ENCODE results near the gene FLOT1. TPM values are rescaled to one million over a fixed set of nuclear protein-coding genes. Genes with fewer than 3 reads are reported as not detected.
"Not testable (repeated sequence)": the region's sequence is repeated elsewhere in the genome, so short reads cannot be mapped to it uniquely, and the experiment has no call there.

The FLOT1 gene
- total and polyA plus RNA-seq, 7 donors = 113 to 224 (median 181) TPM

DNA sequence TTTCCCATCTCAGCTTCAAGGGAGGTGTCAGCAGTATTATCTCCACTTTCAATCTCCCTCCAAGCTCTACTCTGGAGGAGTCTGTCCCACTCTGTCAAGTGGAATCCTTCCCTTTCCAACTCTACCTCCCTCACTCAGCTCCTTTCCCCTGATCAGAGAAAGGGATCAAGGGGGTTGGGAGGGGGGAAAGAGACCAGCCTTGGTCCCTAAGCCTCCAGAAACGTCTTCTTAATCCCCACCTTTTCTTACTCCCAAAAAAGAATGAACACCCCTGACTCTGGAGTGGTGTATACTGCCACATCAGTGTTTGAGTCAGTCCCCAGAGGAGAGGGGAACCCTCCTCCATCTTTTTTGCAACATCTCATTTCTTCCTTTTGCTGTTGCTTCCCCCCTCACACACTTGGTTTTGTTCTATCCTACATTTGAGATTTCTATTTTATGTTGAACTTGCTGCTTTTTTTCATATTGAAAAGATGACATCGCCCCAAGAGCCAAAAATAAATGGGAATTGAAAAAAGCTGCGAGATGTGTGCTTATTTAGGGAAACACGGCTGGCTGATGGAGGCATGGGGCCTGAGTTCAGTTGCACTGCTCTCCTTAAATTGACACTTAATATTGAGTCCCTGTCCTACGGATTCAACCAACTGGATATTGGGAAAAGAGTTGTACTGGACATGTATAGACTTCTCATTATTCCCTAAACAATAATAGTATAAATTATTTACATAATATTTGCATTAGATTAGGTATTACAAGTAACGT lies 17.4 kb downstream of the FLOT1 start:
- no peak for DNase-seq
- TF ChIP-seq, protein P1, sequence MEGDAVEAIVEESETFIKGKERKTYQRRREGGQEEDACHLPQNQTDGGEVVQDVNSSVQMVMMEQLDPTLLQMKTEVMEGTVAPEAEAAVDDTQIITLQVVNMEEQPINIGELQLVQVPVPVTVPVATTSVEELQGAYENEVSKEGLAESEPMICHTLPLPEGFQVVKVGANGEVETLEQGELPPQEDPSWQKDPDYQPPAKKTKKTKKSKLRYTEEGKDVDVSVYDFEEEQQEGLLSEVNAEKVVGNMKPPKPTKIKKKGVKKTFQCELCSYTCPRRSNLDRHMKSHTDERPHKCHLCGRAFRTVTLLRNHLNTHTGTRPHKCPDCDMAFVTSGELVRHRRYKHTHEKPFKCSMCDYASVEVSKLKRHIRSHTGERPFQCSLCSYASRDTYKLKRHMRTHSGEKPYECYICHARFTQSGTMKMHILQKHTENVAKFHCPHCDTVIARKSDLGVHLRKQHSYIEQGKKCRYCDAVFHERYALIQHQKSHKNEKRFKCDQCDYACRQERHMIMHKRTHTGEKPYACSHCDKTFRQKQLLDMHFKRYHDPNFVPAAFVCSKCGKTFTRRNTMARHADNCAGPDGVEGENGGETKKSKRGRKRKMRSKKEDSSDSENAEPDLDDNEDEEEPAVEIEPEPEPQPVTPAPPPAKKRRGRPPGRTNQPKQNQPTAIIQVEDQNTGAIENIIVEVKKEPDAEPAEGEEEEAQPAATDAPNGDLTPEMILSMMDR (IDR thresholded peaks at IDR 0.05) = no peak
- H3K36me3 ChIP-seq (ENCODE audit: insufficient read depth in 1 of 2, low read depth in 1 of 2) = peaks cover 9 to 77% of the 10 kb centered on the region in 2 donors
- no peaks in the 10 kb centered on the region for H3K9me3 ChIP-seq
- peaks cover 16% of the 10 kb centered on the region for H3K4me1 ChIP-seq
- no peak for ATAC-seq
- intact Hi-C loops (cut with DNase I) = loop anchor here in 1 of 2 donors (1.0 to 10.0 kb wide), 2 partner anchors 13 to 180 kb away; no protein-coding TSS in a partner anchor
- WGBS, 3 donors = 36 to 45% (median 38%) methylated on average over 6 of the region's 6 CpGs
- peak overlapping the region; percentile 46 for H3K27ac ChIP-seq
- no peak overlapping the region for H3K4me3 ChIP-seq
- H3K27me3 ChIP-seq (ENCODE audit: insufficient read depth in 3 of 3, low read length in 2 of 3) = no peaks in the 10 kb centered on the region

DNA sequence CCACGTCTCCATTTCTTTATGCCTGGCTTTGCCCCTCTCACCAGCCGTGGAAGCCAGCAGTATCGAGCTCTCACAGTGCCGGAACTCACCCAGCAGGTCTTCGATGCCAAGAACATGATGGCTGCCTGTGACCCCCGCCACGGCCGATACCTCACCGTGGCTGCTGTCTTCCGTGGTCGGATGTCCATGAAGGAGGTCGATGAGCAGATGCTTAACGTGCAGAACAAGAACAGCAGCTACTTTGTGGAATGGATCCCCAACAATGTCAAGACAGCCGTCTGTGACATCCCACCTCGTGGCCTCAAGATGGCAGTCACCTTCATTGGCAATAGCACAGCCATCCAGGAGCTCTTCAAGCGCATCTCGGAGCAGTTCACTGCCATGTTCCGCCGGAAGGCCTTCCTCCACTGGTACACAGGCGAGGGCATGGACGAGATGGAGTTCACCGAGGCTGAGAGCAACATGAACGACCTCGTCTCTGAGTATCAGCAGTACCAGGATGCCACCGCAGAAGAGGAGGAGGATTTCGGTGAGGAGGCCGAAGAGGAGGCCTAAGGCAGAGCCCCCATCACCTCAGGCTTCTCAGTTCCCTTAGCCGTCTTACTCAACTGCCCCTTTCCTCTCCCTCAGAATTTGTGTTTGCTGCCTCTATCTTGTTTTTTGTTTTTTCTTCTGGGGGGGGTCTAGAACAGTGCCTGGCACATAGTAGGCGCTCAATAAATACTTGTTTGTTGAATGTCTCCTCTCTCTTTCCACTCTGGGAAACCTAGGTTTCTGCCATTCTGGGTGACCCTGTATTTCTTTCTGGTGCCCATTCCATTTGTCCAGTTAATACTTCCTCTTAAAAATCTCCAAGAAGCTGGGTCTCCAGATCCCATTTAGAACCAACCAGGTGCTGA lies 18.4 kb downstream of the FLOT1 start:
- intact Hi-C loops (cut with DNase I) = loop anchor here in 1 of 2 donors (10.0 kb wide), 1 partner anchor 179 kb away; no protein-coding TSS in a partner anchor
- H3K9me3 ChIP-seq; H3K4me3 ChIP-seq; DNase-seq; H3K27me3 ChIP-seq (ENCODE audit: insufficient read depth in 3 of 3, low read length in 2 of 3); ATAC-seq: not testable (repeated sequence)
- peak overlapping the region; percentile 46 for H3K27ac ChIP-seq
- peaks cover 22% of the 10 kb centered on the region for H3K4me1 ChIP-seq
- H3K36me3 ChIP-seq (ENCODE audit: insufficient read depth in 1 of 2, low read depth in 1 of 2) = peaks cover 4 to 67% of the 10 kb centered on the region in 2 donors
- 54 to 69% (median 57%) methylated on average over 27 to 29 of the region's 29 CpGs for WGBS, 3 donors

DNA sequence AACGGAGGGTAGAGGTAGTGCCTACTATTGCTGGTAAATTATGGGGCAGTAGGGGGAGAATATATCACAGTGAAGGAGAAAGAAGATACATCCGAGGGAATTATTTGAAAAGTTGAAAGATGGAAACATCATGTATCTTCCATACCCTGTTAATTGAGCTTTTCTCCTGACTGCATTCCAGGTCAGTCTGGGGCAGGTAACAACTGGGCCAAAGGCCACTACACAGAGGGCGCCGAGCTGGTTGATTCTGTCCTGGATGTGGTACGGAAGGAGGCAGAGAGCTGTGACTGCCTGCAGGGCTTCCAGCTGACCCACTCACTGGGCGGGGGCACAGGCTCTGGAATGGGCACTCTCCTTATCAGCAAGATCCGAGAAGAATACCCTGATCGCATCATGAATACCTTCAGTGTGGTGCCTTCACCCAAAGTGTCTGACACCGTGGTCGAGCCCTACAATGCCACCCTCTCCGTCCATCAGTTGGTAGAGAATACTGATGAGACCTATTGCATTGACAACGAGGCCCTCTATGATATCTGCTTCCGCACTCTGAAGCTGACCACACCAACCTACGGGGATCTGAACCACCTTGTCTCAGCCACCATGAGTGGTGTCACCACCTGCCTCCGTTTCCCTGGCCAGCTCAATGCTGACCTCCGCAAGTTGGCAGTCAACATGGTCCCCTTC lies 19.2 kb downstream of the FLOT1 start:
- H3K4me3 ChIP-seq; H3K27me3 ChIP-seq (ENCODE audit: insufficient read depth in 3 of 3, low read length in 2 of 3); H3K9me3 ChIP-seq; ATAC-seq; DNase-seq: not testable (repeated sequence)
- 58 to 70% (median 63%) methylated on average over 15 to 16 of the region's 16 CpGs for WGBS, 3 donors
- H3K27ac ChIP-seq = peak overlapping the region; percentile 46
- H3K36me3 ChIP-seq (ENCODE audit: insufficient read depth in 1 of 2, low read depth in 1 of 2) = peaks cover 4 to 59% of the 10 kb centered on the region in 2 donors
- H3K4me1 ChIP-seq = peaks cover 25% of the 10 kb centered on the region
- intact Hi-C loops (cut with DNase I) = loop anchor here in 1 of 2 donors (10.0 kb wide), 1 partner anchor 178 kb away; no protein-coding TSS in a partner anchor

DNA sequence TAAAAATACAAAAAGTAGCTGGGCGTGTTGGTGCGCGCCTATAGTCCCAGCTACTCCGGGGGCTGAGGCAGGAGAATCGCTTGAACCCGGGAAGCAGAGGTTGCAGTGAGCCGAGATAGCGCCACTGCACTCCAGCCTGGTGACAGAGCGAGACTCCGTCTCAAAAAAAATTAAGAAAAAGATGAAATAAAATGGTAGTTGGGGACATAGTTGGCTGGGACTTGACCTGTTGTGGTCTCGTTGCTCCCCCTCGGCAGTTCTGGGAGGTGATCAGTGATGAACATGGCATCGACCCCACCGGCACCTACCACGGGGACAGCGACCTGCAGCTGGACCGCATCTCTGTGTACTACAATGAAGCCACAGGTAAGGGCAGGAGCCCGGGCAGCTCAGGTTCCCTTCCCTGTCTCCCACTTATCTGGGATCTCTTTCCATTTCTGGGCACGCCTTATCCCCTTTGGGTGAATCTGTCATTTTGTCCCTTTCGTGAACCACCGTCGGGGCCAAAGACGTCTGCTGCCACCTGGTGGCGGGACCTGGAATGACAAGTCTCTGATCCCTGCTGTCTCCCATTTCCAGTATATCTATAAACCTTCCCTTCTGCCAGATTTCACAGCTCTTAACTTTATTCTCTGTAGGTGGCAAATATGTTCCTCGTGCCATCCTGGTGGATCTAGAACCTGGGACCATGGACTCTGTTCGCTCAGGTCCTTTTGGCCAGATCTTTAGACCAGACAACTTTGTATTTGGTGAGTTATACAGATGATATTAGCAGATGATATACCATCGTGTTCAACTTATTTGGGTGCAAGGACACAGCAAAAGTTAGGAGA lies 20.0 kb downstream of the FLOT1 start:
- ATAC-seq (peak; percentile 19 to 47 (median 24)), DNase-seq (peak; percentile 81 to 88)
- Histone ChIP-seq H3K36me3 (ENCODE audit: insufficient read depth in 1 of 2, low read depth in 1 of 2) (peaks cover 4 to 51% of the 10 kb centered on the region in 2 donors), H3K9me3 (no peaks in the 10 kb centered on the region), H3K27ac (peak overlapping the region; percentile 98), H3K4me1 (peaks cover 29% of the 10 kb centered on the region), H3K27me3 (ENCODE audit: insufficient read depth in 3 of 3, low read length in 2 of 3) (no peaks in the 10 kb centered on the region), H3K4me3 (peak overlapping the region; percentile 96)
- TF ChIP-seq, protein P1 (IDR thresholded peaks at IDR 0.05) = peak; percentile 99
- intact Hi-C loops (cut with DNase I) = loop anchor here (1.0 to 10.0 kb wide), 2 partner anchors 43 to 178 kb away; no protein-coding TSS in a partner anchor
- WGBS, 3 donors = 16 to 22% (median 20%) methylated on average over 27 of the region's 27 CpGs

DNA sequence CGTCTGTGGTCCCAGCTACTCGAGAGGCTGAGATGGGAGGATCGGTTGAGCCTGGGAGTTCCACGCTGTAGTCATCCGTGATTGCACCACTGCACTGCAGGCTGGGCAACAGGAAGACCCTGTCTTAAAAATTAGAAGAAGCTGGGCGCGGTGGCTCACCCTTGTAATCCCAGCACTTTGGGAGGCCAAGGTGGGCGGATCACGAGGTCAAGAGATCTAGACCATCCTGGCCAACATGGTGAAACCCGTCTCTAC lies 20.5 kb downstream of the FLOT1 start:
- Histone ChIP-seq H3K27ac (peak overlapping the region; percentile 98), H3K4me3 (peak overlapping the region; percentile 96), H3K4me1 (peaks cover 29% of the 10 kb centered on the region), H3K36me3 (ENCODE audit: insufficient read depth in 1 of 2, low read depth in 1 of 2) (peaks cover 4 to 45% of the 10 kb centered on the region in 2 donors)
- 22 to 35% (median 29%) methylated on average over 10 of the region's 10 CpGs for WGBS, 3 donors
- not testable (repeated sequence) for H3K27me3 ChIP-seq (ENCODE audit: insufficient read depth in 3 of 3, low read length in 2 of 3); H3K9me3 ChIP-seq; ATAC-seq
- intact Hi-C loops (cut with DNase I) = loop anchor here (1.0 to 10.0 kb wide), 2 partner anchors 43 to 177 kb away; no protein-coding TSS in a partner anchor
- DNase-seq = peak in 1 of 2 donors; percentile 59
